NAMALWA (cell line): ENCODE results near the gene MEIS1.

ENCODE experiments used
- DNase-seq: peaks from one replicate; pipeline ENCODE4 v3.0.0-alpha.2; 2015; ENCODE audit warnings: low spot score

Gene MEIS1

DNA sequence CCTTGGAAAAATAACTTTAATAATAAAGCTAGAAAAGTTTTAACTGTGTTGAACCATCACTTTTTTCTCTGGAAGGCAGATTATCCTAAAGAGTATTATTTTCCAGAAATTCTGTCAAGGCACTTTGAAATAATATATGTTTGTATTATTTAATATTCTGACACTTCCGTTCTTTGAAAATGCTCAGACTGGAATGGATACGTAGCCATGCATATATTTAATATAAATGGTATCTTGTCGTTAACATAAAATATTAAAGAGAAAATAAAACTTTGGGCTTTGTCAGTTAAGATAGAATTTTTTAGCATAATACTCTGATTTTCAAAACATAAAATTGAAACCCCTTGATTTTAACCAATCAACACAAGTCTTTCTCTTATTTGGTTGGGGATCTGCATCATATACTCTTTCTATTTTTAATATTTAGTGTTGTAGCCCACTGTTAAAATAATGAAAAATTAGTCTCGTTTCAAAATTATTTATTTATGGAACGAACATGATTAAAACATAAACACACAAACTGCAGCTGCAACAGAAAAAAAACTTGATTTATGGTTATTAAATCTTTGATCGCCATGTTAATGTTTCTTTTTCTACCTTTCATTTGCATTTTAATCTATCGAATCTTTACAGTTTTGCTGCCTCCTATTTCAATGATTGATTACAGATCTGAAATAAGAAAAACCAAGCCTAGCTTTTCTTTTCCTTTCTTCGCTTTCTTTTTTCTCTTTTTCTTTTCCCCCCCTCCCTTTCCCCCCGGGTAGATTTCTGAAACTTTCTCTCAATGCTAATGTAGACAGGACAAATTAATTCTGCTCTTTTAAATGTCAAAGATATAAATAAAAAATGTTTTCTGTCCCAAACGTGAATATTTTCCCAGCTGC, 145.5 kb downstream of the MEIS1 start:
- DNase-seq: no peak

DNA sequence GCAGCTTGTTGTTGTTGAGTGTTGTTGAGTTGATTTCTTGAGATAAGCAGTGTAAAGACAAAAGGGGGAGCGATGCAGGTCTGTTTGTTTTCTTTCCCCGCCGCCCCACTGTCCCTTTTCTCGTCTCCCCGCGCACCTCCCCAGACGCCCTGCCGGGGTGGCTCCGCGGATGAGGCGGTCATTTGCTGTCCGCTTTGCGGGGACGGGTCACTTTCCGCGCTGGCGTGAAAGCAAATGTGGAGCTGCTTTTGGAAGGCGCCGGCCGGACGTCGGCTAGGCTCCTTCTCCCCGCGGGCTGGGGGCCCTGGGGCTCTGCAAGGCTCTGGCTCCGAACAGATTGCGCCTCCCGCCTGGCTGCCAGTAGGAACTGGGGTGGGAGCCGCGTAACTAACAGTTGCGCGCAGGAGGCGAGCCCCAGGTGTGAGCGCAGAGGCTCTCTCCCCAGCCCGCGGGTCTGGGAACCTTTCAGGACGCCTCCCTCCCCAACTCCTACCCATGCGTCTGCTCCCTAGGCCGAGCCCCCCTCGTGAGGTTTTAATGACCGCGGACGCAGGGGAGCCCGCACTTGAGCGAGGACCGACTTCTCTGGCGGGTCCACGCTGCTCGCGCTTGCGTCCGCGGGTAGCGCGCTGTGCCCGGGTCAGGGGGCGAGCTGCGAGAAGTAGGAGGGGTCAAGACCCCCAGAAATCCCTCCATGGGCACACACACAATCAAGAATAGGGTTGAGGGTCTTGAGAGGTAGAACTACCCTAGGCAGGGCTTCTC, 146.6 kb downstream of the MEIS1 start:
- DNase-seq: no peak

DNA sequence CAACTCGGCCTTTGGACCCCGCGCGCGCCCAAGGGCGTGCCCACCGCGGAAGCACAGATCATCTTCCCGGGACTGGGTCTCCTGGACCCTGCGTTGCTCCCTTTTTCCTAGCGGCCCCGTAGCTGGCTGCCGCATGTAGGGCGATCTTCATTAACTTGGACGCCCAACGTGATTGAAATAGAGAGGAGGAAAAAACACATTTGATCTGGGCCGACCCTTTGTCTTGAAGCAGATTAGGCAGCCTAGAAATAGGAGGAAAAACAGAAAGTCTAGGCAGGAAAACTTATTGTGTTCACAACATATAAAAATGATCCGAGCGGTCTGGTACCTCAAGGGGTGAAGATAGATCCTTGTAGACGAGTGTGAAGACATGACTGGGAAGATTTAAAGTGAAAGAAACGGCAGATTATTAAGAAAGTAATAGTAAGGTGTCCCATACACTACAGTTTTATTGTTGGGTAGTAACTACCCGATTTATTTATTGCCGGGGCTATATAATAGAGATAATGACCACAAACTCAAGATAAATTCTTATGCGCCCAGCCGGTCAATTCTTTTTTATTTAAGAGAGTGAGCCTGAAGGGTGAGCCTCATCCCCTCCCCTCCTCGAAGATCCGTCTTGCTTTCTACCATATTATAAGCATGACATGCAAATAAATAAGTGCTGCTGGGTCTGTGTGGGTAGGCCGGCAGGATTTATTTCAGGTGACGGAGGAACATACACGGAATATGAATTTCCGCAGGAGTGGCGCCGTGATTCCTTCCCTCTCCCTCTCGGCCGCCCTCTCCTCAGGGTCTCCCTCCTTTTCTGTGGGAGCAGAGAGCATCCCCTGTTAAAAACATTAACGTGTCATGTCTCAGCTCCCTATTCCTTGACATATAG, 147.4 kb downstream of the MEIS1 start:
- DNase-seq: no peak

DNA sequence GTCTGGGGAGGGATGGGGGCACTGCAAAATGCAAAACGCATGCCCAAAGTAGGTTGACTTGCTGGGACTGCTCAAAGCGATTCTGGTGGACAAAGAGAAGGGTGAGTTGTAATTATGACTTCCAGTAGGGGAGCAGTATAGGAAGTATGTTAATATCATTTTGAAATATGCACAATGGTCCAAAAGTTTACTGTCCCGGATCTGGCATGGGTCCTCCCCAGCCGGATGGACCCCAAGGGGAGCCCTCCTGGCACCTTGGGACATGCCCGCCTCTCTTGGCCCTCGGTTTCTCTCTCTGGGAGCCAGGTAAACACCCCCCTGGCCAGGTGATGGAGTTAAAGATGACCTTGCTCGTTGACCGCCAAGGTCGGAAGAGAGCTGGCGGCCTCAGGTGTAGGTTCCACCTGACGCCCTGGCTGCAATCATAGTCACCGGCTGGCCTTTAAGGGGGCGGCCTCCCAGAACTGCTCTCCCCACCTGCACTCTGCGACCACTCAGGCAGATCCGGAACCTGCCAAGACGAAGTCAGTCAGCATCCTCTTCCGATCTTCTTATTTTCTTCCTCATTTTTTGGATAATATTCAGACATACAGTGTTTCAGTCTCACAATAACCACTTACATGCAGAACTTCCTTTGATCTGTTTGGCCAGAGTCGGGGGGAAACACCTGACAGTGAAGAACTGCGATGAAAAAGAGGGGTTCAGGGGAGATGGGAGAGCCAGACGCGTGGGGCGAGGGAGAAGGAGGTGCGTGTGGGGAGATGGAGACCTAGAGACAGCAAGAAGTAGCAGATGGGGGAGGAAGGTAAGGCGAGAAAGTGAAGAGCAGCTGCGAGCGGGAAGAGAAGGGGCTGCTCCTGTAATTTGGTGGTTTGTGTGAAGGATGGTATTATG, 148.3 kb downstream of the MEIS1 start:
- DNase-seq: no peak

DNA sequence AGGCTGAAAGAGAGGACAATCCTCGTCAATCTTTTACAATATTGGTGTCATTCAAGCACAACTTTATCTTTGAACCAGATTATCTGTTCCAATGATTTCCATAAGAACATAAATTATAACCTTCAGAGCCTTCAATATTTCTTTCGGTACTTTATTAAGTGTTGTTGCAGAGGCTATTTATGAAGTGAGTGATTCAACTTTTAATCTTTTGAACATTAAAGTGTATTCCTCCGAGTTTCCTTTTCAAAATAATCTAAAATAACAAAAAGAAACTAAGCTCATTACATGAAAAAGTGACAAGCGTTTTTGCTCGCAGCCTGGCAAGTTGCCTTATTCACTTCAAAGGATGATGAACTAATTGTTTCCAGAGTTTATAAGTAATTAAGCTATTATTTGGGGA, 149.0 kb downstream of the MEIS1 start:
- no peak for DNase-seq

DNA sequence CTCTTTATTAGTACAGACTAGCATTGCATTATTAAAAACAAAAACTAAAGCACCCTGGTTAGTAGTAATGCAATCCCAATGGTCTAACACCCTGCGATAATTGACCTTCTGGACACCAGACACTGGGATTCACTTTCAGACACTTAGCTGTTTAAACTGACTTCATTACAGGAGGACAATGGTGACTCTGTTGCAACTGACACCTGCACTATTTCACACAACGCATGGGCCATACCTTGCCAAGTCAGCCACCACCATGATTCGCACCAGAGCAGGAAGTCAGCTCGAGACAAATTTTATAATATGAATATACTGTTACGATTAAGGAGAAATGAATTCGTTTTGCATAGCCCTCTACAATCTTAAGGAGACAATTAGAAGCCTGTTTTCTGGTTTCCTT, 150.7 kb downstream of the MEIS1 start:
- DNase-seq: no peak

DNA sequence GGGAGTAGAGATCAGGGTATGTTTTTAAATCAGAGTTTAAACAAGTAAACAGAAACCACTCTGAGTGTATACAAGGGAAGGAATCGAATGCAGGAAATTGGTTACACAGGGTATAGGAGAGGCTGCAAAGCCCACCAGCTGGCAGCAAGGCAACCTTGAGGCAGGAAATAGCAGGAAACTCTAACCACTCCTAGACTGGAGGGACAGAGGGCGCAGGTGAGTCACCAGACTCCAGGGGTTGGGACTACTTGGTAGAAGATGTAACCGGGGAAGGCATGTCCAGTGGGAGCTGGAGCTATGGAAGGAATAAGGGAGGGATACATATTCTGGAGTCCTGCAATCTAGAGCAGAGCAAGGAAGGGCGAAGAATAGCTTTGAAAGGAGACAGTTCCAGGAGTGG, 152.3 kb downstream of the MEIS1 start:
- DNase-seq: no peak

DNA sequence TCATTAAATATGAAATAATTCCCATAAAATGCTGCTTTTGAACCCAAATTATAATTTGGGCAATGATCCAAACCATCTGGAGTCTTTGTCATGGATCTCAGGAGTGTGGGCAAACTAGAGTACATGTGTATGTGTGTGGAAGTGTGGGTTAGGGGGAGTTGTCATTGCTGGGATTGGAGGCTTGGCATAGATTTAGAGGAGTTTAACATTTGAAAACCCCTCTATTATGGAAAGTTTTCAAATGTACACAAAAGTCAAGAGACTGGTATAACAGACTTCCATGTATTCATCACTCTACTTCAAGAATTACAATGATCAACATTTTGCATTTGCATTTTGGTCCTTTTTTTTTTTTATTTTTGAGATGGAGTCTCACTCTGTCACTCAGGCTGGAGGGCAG, 159.1 kb downstream of the MEIS1 start:
- DNase-seq: no peak

DNA sequence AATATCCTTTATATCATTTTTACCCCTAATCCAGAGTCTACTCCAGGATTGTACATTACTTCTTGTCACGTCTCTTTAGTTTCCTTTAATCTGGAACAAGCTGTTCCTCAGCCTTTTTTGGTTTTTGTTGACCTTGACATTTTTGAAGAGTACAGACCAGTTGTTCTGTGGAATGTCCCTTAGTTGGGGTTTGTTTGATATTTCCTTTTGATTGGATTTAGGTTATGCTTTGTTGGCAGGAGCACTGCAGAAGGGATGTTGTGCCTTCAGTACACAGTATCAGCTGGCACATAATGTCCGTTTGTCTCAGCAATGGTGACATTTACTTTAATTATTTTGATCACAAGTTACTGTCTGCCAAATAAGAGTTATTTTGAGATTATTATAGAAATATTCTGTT, 160.6 kb downstream of the MEIS1 start:
- no peak for DNase-seq

DNA sequence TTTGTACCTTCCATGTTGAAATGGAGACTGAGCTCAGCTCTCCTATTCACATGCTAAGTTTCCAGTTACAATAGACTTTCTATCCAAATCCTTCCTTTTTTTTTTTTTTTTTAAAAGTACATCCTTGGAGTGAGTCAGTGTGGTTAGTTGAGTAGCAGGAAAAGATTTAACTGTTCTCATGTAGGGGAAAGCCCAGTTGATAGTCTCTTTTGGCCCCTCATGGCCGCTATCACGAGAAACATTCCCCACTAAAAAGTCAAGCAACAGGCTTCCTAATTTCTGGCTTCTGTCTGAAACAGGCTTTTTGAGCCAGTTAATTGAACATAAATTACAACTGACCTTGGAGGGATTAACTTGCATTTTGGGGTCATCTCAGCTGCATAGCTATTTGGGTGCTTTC, 161.3 kb downstream of the MEIS1 start:
- DNase-seq: no peak

DNA sequence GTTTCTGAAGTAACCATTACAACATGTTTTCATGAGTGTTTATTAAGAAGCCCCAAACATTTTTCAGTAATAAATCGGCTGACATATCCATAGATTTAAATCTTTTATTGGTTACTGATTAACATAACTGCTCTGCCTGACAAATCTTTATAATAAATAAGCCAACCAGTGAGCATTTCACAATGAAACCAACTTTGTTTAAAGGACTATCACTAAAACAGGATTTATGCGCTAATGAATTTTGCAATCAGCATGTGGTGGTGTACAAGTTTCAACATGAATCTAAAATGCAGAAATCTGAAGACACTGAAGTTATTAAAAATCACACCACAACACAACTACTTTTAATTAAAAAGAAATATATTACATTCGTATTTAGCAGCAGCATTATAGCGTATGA, 166.7 kb downstream of the MEIS1 start:
- no peak for DNase-seq

DNA sequence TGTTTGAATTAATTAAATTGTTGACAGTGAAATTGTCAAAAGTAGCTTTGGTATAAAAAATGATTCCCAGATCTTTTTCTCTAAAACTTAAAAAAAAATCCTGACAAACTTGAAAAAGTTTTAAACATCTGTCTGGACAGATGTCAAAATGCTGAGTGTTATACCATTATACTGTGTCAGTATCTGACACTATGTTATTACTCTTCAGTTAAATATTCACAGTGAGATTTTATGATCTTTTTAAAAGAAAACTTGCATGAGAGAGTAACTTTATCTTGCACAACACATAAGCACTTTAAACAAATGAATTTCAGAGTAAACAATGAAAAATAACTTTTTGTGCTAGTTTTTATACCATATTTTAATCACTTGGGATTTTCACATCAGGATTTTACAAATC, 167.4 kb downstream of the MEIS1 start:
- no peak for DNase-seq

DNA sequence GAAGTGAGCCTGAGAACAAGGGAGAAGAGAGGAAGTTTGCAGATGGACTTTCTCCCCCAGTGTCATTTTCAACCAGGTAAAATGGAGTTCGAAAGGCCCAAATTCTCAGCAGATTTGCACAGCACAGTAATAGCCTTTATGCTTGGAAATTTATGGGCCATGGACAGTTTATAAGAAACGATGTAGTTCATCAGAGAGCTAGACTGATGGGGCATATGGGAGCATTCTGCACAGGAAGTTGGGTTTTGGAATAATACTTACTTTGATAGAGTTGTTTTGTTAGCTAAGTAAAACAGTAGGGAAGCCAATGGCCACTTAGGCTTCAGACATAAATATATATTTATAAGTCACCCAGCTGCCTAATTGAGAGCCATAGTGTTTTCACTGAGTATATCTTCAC, 169.4 kb downstream of the MEIS1 start:
- no peak for DNase-seq

DNA sequence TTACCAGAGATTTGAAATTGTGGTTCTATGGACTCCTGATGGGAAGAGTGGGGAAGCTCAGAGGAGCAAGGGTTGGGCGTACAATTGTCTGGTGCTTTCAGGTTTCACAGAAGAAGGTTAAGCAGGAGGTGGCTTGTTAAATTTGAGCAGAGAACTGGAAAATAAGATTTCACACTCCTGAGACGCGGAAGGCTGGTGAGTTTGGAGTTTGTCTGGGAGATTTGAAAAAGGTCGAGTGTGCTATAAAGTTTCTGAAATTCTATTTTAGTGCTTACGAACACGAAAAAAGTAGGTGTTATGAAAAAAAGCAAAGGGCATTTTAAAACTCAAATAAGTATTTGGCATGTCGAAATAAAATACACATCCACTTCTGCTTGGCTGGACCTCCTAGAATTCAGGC, 170.1 kb downstream of the MEIS1 start:
- DNase-seq: no peak

DNA sequence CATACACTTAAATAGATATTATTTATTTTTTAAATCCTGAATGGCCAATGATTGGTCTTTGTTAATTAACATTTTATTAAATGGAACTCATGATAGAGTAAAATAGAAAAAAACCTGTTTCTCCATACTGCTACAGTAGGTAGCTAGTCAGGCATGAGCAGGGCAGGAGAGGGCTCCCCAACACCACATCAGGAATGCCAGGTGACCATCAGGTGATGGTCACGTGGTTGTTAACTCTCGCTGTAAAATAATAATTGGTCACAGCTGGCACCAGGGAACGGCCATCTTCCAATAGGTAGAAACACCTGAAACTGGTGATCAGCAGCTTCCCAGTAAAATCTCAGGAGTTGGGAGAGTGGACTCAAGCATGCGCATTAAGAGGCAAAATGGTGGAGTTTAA, 172.2 kb downstream of the MEIS1 start:
- no peak for DNase-seq
